Nephron (organoid): ENCODE measurements around the gene TBC1D8B.

Experiments used
- H3K27ac Mint-ChIP-seq, 3 experiments: 2 replicates each; pipeline ENCODE4 v1.8.0; 2020; ENCODE audit warnings: mixed read lengths in 3 of 3, mild to moderate bottlenecking in 2 of 3, moderate library complexity in 1 of 3
- H3K27me3 Mint-ChIP-seq: 2 replicates; pipeline ENCODE4 v1.8.0; 2021; ENCODE audit warnings: low read depth, mild to moderate bottlenecking, moderate library complexity, mixed read lengths
- H3K36me3 Mint-ChIP-seq: 2 replicates; pipeline ENCODE4 v1.8.0; 2020; ENCODE audit warnings: low read depth, mixed read lengths
- H3K4me1 Mint-ChIP-seq: 2 replicates; pipeline ENCODE4 v1.8.0; 2020; ENCODE audit warnings: mixed read lengths
- H3K4me3 Mint-ChIP-seq, 3 experiments: 2 replicates each; pipeline ENCODE4 v1.8.0; 2020; ENCODE audit warnings: mild to moderate bottlenecking in 3 of 3, mixed read lengths in 3 of 3, moderate library complexity in 2 of 3
- H3K9me3 Mint-ChIP-seq: 2 replicates; pipeline ENCODE4 v1.8.0; 2020; ENCODE audit warnings: mixed read lengths
- TF ChIP-seq, protein P1 (sequence below), 3 experiments: fragments of 200-600 bp; sonication (generic); IDR thresholded peaks; one replicate each; pipeline ENCODE4 v1.5.0; 2021; ENCODE audit warnings: antibody characterized with exemption in 3 of 3; ENCODE audit not compliant: unreplicated experiment in 3 of 3

Gene TBC1D8B

DNA sequence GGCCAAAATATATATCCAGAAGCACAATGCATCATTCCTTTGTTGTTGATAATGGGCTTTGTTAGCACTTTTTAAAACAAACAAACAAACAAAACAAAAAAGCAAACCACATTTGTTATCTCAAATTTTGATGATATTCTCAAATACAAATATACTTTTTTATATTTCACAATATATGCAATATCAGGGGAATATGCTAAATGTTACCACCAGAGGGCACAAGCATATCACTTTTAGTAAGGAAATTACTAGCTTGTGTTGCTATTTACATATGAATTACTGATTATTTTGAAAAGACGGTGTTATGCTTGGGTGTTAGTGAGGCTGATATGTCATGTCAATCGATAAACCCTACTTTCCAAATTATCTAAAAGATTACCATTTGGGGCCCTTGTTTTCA lies 71.6 kb downstream of the TBC1D8B start:
- Mint-ChIP-seq H3K4me3 (no peak overlapping the region), H3K27ac (no peak overlapping the region), H3K36me3 (no peaks in the 10 kb centered on the region), H3K9me3 (peaks cover 4% of the 10 kb centered on the region), H3K4me1 (no peaks in the 10 kb centered on the region), H3K27me3 (no peaks in the 10 kb centered on the region)
- TF ChIP-seq, protein P1, sequence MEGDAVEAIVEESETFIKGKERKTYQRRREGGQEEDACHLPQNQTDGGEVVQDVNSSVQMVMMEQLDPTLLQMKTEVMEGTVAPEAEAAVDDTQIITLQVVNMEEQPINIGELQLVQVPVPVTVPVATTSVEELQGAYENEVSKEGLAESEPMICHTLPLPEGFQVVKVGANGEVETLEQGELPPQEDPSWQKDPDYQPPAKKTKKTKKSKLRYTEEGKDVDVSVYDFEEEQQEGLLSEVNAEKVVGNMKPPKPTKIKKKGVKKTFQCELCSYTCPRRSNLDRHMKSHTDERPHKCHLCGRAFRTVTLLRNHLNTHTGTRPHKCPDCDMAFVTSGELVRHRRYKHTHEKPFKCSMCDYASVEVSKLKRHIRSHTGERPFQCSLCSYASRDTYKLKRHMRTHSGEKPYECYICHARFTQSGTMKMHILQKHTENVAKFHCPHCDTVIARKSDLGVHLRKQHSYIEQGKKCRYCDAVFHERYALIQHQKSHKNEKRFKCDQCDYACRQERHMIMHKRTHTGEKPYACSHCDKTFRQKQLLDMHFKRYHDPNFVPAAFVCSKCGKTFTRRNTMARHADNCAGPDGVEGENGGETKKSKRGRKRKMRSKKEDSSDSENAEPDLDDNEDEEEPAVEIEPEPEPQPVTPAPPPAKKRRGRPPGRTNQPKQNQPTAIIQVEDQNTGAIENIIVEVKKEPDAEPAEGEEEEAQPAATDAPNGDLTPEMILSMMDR (IDR thresholded peaks at IDR 0.05; ENCODE audit: unreplicated experiment in 3 of 3), result peak; percentile 42 to 62 (median 53)

- H3K27me3 Mint-ChIP-seq, result no peaks in the 10 kb centered on the region
- H3K4me1 Mint-ChIP-seq, result no peaks in the 10 kb centered on the region
- TF ChIP-seq, protein P1 (IDR thresholded peaks at IDR 0.05; ENCODE audit: unreplicated experiment in 3 of 3), result no peak
- no peaks in the 10 kb centered on the region for H3K36me3 Mint-ChIP-seq
- peaks cover 10% of the 10 kb centered on the region for H3K9me3 Mint-ChIP-seq
- no peak overlapping the region for H3K4me3 Mint-ChIP-seq
- H3K27ac Mint-ChIP-seq, result no peak overlapping the region
Observed at GRCh38 chrX:106875151-106875550, 72.7 kb downstream of the TBC1D8B start.

- Mint-ChIP-seq H3K27ac (no peak overlapping the region), H3K27me3 (no peaks in the 10 kb centered on the region), H3K4me3 (no peak overlapping the region), H3K9me3 (peaks cover 4% of the 10 kb centered on the region), H3K4me1 (no peaks in the 10 kb centered on the region), H3K36me3 (no peaks in the 10 kb centered on the region)
- TF ChIP-seq, protein P1 (IDR thresholded peaks at IDR 0.05; ENCODE audit: unreplicated experiment in 3 of 3), result no peak
Observed at GRCh38 chrX:106889468-106889867, 87.0 kb downstream of the TBC1D8B start.

GRCh38 chrX:106891762-106892460 lies 89.4 kb downstream of the TBC1D8B start:
- Mint-ChIP-seq H3K36me3 (no peaks in the 10 kb centered on the region), H3K4me1 (peaks cover 8% of the 10 kb centered on the region), H3K27ac (no peak overlapping the region), H3K4me3 (no peak overlapping the region), H3K9me3 (peaks cover 7% of the 10 kb centered on the region), H3K27me3 (no peaks in the 10 kb centered on the region)
- TF ChIP-seq, protein P1 (IDR thresholded peaks at IDR 0.05; ENCODE audit: unreplicated experiment in 3 of 3), result no peak

- H3K27me3 Mint-ChIP-seq, result no peaks in the 10 kb centered on the region
- H3K4me1 Mint-ChIP-seq, result peaks cover 17% of the 10 kb centered on the region
- H3K27ac Mint-ChIP-seq, result peak overlapping the region in 1 of 3 experiments; percentile 39
- no peaks in the 10 kb centered on the region for H3K36me3 Mint-ChIP-seq
- TF ChIP-seq, protein P1 (IDR thresholded peaks at IDR 0.05; ENCODE audit: unreplicated experiment in 3 of 3), result peak; percentile 69 to 77 (median 76)
- peaks cover 2% of the 10 kb centered on the region for H3K9me3 Mint-ChIP-seq
- no peak overlapping the region for H3K4me3 Mint-ChIP-seq
Observed at GRCh38 chrX:106894392-106894909, 92.0 kb downstream of the TBC1D8B start.

GRCh38 chrX:106894978-106895452 lies 92.5 kb downstream of the TBC1D8B start:
- Mint-ChIP-seq H3K4me3 (no peak overlapping the region), H3K9me3 (peaks cover 2% of the 10 kb centered on the region)

More at GRCh38 chrX:106894978-106895452, 92.5 kb downstream of the TBC1D8B start:
- H3K36me3 Mint-ChIP-seq, result no peaks in the 10 kb centered on the region
- TF ChIP-seq, protein P1 (IDR thresholded peaks at IDR 0.05; ENCODE audit: unreplicated experiment in 3 of 3), result no peak
- H3K27ac Mint-ChIP-seq, result peak overlapping the region in 2 of 3 experiments; percentile 39 to 53
- H3K4me1 Mint-ChIP-seq, result peaks cover 17% of the 10 kb centered on the region
- H3K27me3 Mint-ChIP-seq, result peaks cover 5% of the 10 kb centered on the region
